ENCODE results near the gene ZNF429. TPM values are rescaled to one million over a fixed set of nuclear protein-coding genes. Genes with fewer than 3 reads are reported as not detected.

Gene ZNF429
- total and polyA plus RNA-seq, 8 donors, result 2.7 to 28.6 (median 6.6) TPM

DNA sequence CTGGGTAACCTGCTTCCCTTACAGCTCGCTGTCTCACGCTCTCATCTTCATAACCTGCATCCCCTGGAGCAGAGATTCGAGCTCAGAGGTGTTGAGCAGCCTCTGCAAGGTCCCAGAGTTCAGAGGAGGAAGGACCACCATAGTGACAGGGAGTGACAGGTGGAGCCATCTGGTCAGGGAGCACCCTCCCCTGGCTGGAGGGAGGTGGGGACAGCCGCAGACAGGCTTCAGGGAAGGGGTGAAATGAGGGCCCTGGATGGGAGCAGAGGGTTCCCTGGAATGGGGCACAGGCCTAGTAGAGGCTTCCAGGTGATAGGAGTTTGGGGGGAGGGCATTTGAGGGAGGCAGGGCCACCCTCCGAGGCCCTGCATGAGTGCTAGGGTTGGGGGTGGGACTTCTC, 82.1 kb downstream of the ZNF429 start:
- intact Hi-C loops (cut with DNase I; ENCODE audit: low total_unique reads), result no loop called here
- Histone ChIP-seq H3K36me3 (no peaks in the 10 kb centered on the region), H3K4me3 (peak overlapping the region in 2 of 4 donors; percentile 63 to 73), H3K4me1 (peaks cover 0 to 28% (median 14%) of the 10 kb centered on the region in 4 donors), H3K27ac (peak overlapping the region in 1 of 5 donors; percentile 82), H3K9me3 (peaks cover 0 to 42% (median 0%) of the 10 kb centered on the region in 4 donors), H3K27me3 (peaks cover 0 to 24% (median 9%) of the 10 kb centered on the region in 3 donors)
- TF ChIP-seq POLR2AphosphoS5 (IDR thresholded peaks at IDR 0.05) (no peak), EP300 (IDR thresholded peaks at IDR 0.05) (no peak), POLR2A (IDR thresholded peaks at IDR 0.05) (no peak)
- TF ChIP-seq, protein P1, sequence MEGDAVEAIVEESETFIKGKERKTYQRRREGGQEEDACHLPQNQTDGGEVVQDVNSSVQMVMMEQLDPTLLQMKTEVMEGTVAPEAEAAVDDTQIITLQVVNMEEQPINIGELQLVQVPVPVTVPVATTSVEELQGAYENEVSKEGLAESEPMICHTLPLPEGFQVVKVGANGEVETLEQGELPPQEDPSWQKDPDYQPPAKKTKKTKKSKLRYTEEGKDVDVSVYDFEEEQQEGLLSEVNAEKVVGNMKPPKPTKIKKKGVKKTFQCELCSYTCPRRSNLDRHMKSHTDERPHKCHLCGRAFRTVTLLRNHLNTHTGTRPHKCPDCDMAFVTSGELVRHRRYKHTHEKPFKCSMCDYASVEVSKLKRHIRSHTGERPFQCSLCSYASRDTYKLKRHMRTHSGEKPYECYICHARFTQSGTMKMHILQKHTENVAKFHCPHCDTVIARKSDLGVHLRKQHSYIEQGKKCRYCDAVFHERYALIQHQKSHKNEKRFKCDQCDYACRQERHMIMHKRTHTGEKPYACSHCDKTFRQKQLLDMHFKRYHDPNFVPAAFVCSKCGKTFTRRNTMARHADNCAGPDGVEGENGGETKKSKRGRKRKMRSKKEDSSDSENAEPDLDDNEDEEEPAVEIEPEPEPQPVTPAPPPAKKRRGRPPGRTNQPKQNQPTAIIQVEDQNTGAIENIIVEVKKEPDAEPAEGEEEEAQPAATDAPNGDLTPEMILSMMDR (IDR thresholded peaks at IDR 0.05), result no peak
- no peak for DNase-seq
- WGBS, 5 donors, result 66 to 78% (median 68%) methylated on average over 4 to 5 of the region's 5 CpGs

DNA sequence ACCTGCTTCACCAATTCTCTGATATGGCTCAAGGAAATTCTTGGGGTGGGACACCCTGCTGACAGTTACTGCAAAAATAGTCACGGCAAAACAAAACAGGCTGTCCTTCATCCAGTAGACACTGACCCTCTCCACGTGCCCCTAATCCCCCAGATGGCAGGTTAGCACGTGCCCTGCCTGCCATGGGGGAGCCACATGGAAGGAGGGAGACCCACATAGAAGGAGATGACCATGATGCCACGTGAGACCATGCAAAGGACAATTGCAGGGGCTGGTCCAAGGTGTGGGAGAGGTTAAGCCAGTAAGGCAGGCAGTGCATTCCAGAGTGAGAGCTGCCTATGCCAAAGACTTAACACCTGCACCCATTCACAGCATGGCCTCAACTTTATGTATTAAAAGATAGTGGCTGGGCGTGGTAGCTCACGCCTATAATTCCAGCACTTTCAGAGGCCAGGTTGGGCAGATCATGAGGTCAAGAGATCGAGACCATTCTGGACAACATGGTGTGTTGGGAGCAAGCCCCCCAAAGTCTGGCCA, 82.7 kb downstream of the ZNF429 start:
- intact Hi-C loops (cut with DNase I; ENCODE audit: low total_unique reads), result no loop called here
- Histone ChIP-seq H3K27ac (no peak overlapping the region), H3K4me3 (no peak overlapping the region), H3K36me3 (no peaks in the 10 kb centered on the region), H3K27me3 (peaks cover 0 to 24% (median 9%) of the 10 kb centered on the region in 3 donors), H3K4me1 (peaks cover 0 to 28% (median 14%) of the 10 kb centered on the region in 4 donors), H3K9me3 (peaks cover 0 to 42% (median 0%) of the 10 kb centered on the region in 4 donors)
- DNase-seq, result no peak
- TF ChIP-seq POLR2AphosphoS5 (IDR thresholded peaks at IDR 0.05) (no peak), POLR2A (IDR thresholded peaks at IDR 0.05) (no peak), EP300 (IDR thresholded peaks at IDR 0.05) (no peak)
- TF ChIP-seq, protein P1 (IDR thresholded peaks at IDR 0.05), result no peak
- 68 to 85% (median 80%) methylated on average over 7 of the region's 7 CpGs for WGBS, 5 donors

DNA sequence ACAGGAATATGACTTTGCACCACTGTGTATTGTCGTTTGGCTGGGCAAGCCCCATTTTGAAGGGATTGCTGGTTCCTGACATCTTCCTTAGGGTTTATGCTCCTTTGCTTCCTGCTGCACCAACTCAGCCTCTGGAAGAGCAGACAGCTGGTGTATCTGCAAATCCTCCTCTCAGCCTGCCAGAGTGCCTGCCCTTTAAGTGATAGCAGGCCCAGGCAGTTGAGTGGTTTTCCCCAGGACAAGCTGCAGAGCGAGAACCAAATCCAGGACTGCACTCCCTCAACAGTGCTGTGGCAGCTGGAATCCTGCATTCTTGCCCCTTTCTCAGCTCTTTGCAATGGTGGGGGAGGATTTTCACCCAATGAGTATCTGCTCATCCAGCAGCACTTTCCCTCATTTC, 85.5 kb downstream of the ZNF429 start:
- Histone ChIP-seq H3K27me3 (peaks cover 0 to 13% (median 9%) of the 10 kb centered on the region in 3 donors), H3K36me3 (no peaks in the 10 kb centered on the region), H3K4me3 (no peak overlapping the region), H3K27ac (no peak overlapping the region), H3K4me1 (peaks cover 0 to 17% (median 14%) of the 10 kb centered on the region in 4 donors), H3K9me3 (peaks cover 0 to 31% (median 0%) of the 10 kb centered on the region in 4 donors)
- TF ChIP-seq POLR2A (IDR thresholded peaks at IDR 0.05) (no peak), POLR2AphosphoS5 (IDR thresholded peaks at IDR 0.05) (no peak), EP300 (IDR thresholded peaks at IDR 0.05) (no peak)
- TF ChIP-seq, protein P1 (IDR thresholded peaks at IDR 0.05), result no peak
- no peak for DNase-seq
- WGBS, 5 donors, result 57 to 63% (median 60%) methylated on average over 2 of the region's 2 CpGs
- intact Hi-C loops (cut with DNase I; ENCODE audit: low total_unique reads), result no loop called here

DNA sequence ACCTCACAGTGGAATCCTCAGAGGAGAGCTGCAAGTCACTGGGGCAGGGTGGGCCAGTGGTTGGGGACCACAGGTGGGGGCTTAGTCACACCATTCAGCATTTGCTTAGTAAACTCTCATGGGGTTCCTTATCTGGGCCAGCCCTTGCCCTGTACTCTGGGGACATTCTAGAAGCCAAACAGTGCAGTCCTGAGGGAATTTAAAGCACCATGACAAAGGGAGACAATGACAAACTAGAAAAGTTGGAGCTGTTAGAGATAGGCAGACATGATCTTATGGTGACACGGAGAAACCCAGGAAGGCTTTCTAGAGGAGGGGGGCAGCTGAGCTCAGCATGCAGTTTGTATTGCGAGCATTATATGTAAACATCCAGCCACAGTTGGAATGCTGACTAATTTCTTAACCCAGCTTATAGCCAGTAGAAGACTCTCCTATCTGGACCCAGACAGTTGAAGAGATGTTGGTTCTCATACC, 87.6 kb downstream of the ZNF429 start:
- Histone ChIP-seq H3K27ac (no peak overlapping the region), H3K4me3 (no peak overlapping the region), H3K4me1 (no peaks in the 10 kb centered on the region), H3K9me3 (peaks cover 0 to 27% (median 0%) of the 10 kb centered on the region in 4 donors), H3K27me3 (no peaks in the 10 kb centered on the region), H3K36me3 (no peaks in the 10 kb centered on the region)
- 64 to 79% (median 78%) methylated on average over 2 of the region's 2 CpGs for WGBS, 5 donors
- no peak for TF ChIP-seq POLR2A (IDR thresholded peaks at IDR 0.05)
- no peak for TF ChIP-seq EP300 (IDR thresholded peaks at IDR 0.05)
- TF ChIP-seq POLR2AphosphoS5 (IDR thresholded peaks at IDR 0.05), result no peak
- TF ChIP-seq, protein P1 (IDR thresholded peaks at IDR 0.05), result no peak
- intact Hi-C loops (cut with DNase I; ENCODE audit: low total_unique reads), result no loop called here
- no peak for DNase-seq
